NB4 (cell line): ENCODE measurements around the gene KIAA1217.

Source experiments
- CTCF ChIP-seq: IDR thresholded peaks from one replicate; pipeline ENCODE4 v1.5.1; 2012; ENCODE audit warnings: low read depth, low read length
- MAX ChIP-seq: IDR thresholded peaks from 2 replicates; pipeline ENCODE4 v1.6.1; 2011; ENCODE audit warnings: low read depth, low read length
- POLR2A ChIP-seq: IDR thresholded peaks from 2 replicates; pipeline ENCODE4 v1.6.1; 2011; ENCODE audit warnings: mild to moderate bottlenecking; ENCODE audit not compliant: insufficient read length; ENCODE audit errors: extremely low read depth

DNA sequence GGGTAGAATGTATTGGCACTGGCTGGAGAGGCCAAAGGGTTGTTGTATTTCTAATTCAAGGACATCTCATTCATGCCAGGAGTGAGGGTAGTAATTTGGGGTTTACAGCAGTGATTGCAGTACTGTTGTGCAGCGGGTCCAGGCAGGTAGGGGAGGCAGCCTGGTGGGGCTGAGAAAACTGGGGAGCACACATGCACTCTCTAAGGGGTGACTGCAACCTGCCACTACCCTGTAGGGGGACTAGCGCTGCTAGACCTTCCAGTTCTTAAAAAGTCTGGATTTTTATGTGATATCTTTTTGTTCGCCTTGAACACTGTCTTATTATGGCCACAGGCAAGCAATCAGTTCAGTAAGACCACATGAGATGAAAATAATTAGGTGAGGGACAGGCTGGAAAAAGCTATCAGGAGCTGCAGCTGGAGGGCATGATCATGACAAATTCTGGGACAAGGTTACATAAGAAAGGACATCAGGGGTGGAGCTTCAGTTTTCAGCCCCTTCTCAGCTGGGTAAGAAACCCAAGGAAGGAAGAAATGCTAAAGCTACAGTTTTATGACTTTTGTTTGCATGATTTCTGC is 365.7 kb downstream of the KIAA1217 start:
- TF ChIP-seq POLR2A (no peak), CTCF (no peak), MAX (no peak)
